Mucosa of gallbladder (tissue), 1 donor: ENCODE data around the gene MTA2. TPM values are rescaled to one million over a fixed set of nuclear protein-coding genes. Genes with fewer than 3 reads are reported as not detected.
A peak's percentile ranks its signal among the peaks of the same experiment; 100 is the strongest.

Experiments used
- DNase-seq: peaks from one replicate; pipeline ENCODE4 v3.0.0-alpha.2; 2020; ENCODE audit warnings: low spot score
- total RNA-seq: library from RNA; stranded (reverse); gene quantifications from one replicate; pipeline ENCODE4 v1.2.1, GENCODE V29; 2021
- donor health status: DM: no; HTN: no; CAD: no.

MTA2 gene
- total RNA-seq, 1 donor from 2014 or later, result 87.6 TPM

DNA sequence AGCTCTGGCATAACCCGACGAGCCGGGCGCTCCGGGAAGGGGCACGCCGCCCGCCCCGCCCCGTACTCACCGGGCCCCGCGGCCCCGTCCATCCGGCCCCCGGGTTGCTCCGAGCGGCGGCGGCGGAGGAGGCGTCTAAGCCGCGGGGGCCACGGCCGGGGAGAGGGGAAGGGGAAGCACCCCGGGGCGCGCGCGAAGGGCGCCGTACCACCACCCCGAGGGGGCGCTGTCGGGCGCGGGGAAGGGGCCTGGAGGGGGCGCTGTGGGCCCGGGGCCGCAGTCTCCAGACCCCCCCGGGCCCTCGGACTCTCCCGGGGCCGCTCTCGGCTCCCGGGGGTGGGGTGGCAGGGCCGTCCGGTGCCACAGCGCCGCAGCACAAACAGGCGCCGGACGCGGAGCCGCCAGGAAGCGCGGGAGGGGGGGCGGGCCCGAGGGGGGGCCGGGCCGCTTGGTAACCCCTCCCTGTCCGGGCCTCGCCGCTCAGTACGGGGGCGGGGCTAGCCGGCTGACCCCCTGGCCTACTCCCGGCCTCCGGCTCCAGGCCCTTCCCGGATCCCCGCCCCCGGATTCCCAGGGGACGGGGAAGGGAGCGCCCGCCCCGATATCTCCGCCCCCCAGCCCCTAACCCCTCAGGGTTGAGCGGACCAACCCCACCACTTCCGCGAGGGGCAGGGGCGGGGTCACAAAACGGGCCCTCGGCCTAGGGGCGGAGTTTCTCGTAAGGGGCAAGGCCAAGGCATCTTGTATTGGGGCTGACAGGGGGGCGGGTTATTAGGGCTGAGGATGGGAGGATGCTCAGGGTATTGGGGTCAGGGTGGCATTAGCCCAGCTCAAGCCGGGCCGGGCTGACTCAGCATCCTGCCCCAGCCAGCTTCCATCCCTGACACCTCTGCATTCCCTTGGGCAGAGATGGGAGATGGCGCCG, 11.0 kb upstream of the MTA2 start, which contains the start of the genes EML3 and ROM1:
Gene EML3 (minus strand): TSS at position 410 of the 925 bp plus-strand sequence. CDS start 318 bp downstream, at position 92.
Gene ROM1 (plus strand): TSS at position 892 of the 925 bp plus-strand sequence. CDS start 25 bp downstream, at position 917.
- DNase-seq, result peak; percentile 81

DNA sequence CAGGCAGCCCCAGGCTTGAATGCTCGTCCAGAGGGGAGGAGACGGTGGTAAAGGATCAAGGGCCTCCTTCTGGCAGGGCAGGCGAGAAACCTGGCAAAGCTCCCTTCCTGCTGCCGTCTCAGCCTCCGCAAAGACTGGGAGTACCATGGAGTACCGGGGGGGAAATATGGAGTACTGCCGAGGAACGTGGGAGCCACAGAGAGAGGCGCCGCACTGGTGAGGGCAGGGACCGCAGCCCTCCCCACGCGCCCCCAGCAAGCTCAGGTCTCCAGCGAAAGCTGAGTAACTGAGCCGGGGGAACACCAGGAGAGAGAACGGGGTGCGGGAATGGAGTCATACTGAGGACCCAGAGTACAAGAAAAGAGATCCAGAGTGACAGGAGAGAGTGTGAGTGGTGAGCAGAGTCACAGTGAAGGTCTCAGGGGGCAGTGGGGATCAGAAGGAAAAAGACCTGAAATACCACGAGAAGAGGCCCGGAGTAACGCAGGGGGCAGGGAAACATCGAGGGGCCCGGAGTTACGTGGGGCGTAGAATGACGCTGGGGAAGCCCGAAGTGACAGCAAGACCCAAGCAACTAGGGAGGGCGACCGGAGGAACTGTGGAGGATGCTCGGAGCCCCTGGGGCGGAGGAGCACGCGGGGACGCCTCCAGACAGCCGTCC, 10.2 kb upstream of the MTA2 start:
- no peak for DNase-seq

DNA sequence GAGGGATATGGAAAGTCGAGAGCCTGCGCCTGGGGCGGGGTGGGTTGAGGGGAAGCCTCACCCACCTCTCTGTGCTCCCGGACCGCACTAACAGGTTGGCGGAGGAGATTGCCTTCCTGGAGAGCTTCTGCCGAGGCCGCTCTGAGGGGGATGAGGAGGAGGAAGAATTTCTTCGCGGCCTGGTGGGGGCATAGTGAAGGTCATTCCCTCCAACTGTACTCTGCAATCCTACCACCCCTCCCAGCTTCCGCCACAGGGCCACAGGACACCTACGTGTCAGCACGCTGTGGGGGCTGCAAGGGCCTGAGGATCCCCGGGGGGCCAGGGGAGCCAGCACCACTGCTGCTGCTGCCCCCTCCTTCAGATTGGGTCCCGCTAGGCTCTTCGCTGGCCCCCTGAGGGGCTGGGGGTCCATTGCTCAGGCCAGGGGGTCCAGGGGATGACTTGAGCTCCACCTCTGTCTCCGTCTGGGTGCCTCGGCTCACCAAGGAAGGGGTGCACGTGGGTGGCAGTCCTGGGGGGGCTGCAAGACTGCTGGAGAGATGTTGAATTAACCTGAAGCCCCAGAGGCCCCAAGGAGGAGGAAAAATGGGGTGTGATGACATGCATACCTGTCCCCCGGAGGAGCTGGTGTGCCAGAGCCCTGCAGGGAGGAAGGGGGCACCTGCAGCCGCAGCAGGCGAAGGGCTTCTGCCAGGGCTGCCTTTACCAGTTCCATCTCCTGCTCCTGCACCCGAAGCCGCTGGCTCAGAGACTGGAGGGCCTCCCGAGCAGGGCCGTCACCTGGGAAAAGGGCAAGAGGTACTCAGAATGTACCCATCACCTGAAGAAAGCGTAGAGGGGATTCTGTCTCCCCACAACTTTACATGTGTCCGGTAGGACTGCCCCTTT, 9.4 kb upstream of the MTA2 start:
- DNase-seq, result no peak

DNA sequence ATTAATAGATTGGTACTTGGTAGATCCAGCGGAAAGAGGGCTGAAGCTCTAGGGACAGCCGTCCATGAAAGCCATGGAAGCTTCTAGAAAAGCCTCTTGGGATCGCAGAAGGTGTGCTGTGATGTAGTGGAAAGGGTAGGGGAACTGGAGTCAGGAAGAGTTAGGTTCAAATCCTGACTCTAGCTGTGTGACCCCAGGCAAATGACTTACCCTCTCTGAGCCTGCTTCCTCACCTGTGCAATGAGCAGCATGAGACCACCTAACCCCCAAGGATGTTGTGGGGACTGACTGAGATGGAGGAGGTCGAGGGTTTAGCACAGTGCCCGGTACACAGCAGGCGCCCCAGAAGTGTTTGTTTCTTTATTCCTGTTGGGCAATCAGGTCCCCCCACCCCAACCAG, 8.7 kb upstream of the MTA2 start:
- DNase-seq, result no peak

DNA sequence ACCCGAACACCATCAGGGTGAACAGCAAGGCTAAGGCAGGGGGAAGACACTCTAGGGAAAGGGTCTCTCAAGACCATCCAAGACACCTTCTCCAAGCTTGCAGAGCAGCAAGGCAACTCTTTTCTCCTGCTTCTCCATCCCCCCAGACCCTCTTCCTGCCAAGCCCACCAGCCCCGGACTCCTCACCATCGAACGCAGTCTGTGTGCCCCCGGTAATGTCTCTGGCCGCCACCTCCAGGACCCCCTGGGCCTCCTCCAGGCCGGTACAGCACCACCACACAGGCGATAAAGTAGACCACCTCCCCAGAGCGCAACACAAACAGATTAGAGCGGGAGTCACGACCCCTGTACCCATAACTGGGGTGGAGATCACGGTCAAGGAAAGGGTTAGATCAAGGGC, 7.1 kb upstream of the MTA2 start:
- DNase-seq, result no peak

DNA sequence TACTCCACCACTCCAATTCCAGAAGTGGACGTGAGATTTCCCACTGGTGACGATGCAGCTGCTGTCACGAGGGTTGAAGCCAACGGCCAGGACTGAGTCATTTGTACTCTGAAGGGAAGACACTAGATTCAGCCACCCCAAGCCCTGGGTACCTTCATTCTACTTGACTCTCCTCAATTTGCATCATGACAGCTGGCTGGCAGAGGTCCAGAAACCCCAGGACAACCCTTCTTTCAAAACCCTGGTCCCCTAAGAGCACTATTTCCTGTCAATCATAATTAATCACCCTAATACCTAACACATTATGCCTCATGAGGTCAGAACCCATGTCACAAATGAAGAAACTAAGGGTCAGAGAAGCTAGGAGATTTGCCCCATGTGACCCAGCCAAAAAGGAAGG, 6.0 kb upstream of the MTA2 start:
- DNase-seq, result no peak

DNA sequence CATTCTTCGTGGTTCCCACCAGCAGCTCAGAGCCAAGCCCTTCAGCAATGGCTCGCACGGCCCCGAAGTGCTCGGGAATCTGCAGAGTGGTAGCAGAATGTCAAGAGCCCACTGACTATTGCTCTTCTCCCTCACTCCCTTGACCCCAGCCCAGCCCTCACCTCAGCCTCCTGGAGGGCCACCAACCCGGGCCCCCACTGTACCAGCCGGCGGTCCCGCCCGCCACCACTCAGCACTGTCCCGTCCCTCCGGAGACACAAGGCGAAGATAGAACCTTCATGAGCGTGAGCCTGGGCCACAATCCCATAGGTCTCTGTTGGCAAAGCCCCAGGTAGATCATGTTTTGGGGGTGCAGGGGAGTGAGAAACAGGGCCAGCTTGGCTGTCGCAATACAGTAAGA, 4.2 kb upstream of the MTA2 start:
- DNase-seq, result no peak

DNA sequence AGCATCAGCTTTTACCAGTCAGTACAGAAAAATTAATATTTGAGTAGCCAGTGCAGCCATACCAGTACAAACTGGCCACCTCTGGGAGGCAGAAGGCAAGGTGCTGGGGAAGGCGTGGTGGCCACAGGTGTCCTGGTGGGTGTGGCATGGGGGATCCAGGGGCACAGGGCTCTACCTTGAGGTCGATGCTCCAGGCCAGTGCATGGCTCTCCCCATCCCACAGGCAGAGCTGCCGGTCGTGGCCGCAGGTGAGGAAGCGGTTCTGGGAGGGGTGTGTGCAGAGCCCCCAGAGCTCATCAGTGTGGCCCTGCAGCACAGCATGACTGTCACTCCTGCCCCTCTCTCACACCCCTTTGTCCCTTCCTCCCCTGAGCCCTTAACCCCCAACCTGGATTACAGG, 3.8 kb upstream of the MTA2 start:
- DNase-seq, result no peak

DNA sequence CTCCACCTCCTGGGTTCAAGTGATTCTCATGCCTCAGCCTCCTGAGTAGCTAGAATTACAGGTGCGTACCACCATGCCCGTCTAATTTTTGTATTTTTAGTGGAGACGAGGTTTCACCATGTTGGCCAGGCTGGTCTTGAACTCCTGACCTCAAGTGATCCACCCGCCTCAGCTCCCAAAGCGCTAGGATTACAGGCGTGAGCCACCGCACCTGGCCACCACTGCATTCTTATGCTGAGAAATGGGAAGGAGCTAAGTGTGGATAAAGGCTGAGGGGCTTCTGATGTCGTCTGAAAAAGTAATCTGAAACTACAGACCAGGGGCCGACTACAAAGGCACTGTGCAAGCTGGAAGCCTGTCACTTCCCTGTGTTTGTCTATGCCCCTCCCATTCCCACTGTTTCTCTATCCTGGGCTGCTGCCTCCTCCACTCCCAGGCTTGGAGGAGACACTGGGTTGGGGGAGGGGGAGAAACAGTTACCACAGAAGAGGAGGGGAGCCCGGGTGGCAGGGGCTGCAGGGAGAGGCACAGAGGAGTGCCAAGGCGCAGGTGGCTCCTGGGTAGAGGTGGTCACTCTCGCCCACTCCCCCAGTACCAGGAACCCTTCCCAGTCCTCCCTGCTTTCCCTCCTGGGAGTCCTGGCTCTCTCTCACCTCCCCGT, 2.9 kb upstream of the MTA2 start:
- DNase-seq, result no peak

DNA sequence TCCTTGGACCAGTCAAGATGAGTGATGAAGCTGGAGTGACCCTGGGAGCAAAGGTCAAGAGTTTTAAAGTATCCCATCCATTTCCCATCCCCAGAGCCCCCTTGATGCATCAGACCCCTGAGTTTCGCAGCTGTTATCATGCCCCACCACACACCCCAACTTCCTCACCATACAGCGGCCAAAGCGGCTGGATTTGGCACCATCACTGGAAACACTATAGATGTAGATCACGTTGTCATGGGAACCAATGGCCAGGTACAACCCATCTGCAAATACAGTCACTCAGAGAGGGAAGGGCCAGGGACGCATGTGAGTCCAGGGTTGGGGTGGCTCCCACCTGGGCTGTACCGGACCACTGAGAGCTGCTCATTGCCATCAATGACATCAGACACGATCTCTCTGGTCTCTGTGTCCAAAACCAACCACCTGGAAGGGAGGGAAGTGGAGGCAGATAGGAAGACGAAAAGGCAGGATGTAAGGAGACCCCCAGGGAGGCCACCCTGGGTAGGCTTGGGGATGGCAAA, 2.2 kb upstream of the MTA2 start:
- no peak for DNase-seq

DNA sequence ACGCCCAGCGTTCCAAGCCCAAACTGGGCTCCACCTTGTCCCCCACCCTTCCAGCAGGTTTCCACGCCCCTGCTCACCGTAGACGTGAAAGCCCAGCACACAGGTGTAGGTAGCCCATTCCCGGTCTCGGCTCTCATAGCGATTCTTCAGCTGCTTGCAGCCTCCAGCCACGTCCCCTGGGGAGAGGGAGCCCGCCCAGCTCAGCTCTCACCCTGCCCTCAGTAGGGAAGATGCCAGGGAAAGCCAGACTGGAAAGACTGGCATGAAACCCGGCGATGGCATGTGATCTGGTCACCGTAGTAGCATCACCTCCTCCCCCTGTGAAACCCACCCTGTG, 1.4 kb upstream of the MTA2 start:
- no peak for DNase-seq

DNA sequence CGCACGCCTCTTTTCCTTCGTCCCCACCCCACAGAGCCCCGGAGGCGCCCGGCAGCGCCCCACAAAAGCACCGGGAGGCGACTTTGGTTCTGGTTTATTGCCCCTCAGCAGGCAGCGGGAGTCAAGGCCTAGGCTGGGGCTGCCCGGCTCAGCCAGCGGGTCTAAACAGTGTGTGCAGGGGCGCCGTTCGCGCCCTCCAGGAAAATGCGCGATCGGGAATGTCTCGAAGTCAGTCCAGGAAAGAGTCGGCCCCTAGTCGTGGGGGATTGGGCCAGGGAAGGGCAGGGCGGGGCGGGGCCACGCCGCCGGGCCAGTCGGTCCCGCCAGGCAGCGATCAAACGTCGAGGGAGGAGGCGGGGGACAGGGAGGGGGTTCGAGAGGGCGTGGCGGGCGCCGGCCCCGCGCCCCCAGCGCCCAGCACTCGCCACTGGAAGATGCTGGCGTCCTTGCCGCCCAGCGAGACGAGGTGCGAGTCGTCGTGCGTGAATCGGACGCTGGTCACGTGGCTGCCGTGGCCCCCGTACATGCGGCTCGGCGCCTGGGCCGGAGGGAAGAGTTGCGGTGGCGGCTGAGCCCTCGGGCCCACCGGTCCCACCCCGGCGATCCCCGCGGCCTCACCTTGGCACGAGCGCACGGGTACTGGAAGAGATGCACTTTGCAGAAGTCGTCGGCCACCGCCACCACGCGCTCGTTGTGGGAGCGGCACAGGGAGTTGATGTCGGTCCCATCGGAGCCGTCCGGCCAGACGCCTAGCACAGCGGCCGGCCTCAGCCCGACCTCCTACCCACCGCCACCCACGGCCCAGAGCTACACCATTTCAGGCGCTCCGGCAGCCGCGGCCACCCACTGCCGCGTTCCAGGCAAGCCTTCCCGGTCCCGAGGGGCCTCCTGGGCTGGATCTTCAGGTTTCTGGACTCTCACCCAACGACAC, 741 bp upstream of the MTA2 start:
- peak; percentile 59 for DNase-seq

DNA sequence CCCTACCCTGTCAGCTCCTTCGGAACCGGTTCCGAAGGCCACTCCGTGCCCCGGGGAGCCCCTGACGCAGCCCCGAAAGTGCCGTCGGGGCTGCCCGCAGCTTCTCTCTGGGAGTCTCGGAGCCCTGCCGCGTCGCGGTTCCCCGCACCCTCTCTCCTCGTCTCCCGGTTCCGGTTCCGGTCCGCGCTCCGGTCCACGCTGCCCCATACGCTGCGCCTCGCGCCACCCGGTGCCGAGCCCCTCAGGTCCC, 618 bp downstream of the MTA2 start:
- DNase-seq, result peak; percentile 39

DNA sequence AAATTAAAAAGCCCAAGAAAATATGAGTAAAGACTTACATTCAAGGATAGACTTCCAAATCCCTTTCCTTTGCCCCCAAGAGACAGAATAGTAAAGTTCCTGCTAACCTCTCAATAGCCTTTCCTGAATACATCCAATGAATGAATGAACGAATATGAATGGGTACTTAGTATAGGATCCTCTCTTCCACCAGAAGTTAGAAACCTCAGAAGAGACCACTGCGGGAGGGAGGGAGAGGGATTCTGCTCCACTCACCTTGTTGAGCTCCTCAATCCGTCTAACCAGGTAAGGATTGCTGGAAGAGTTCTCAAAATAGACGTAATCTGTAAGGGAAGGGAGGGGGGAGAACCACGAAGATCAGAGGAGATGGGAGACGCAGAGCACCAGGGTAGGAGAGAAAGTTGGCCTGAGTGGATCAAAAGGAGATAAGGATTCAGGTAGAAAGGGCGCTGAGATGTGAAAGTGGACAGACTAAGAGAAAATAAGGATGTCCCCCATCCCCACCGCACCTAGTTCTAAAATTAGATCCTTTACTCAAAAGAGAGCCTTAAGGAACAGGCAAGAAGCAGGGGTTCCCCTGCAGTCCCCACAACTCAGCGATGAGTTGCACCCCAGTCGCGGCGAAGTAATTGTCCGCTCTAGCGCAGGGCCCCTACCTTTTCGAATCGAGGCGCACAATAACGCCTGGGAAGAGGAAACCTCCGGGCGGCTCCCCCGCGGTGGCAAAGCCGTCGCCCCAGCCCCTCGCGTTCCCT, 1.1 kb downstream of the MTA2 start:
- no peak for DNase-seq

DNA sequence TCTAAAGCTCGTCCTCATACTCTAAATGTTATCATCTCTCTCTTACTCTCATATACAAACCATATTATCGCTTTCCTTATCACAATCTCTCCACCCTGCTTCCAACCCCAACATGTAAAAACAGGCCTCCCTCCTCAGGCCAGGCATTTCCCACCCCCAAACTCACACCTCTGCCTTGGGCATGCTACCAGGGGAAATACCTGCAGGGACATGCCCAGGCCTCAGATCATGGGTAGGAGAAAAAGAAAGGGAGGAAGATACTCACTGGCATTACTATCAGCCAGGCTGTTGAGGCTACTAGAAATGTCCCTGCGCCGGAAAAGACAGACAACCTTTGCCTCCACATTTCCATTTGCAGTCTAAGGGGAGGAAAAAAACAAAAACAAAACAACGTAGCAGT, 1.8 kb downstream of the MTA2 start:
- no peak for DNase-seq

DNA sequence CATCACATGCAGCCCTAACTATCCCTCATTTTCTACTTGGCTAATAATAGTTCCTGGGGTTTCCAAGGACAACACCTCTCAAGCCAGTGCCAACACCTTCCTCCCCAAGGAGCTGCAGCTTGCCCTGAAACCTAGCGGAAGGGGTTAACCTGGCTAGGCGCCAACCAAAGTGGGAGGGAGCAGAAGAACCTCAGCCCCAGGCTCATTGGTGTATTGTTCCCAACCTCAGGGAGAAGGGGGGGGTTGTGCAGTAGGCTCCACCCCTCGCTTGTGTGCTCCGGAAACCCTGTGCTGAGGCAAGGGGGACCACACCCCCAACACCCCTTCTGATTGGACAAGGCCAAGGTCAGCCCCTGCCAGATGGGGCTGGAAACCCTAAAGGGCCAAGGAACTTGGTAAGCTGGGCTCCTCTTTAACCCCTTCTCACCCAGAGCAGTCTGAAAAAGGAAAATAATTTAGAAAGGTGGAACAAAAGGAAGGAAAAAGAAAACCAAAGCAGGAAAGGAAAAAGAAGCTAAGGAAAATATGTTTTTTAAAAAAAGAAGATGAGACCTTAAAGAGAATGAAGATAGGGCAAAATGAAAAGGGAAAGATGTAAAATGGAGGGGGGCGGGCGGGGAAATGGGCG, 2.5 kb downstream of the MTA2 start:
- peak; percentile 93 for DNase-seq

DNA sequence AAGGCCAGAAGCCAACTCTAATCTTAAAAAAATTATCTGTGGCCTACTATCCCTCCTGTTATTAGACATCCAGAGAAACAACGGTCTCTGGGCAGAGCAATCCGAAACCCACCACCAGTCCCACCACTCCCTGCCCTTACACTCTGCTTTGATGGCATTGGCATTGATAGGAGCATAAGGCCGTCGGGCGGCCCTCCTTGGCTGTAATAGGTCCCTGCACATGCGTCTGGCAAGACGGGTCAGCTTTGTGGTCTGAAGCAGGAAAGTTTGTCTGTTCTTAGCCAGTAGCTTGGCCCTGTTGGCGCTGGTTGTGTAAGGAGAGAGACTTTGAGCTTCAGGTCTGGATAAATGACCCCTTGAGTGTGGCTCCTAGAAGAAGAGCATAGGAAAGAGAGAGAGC, 6.5 kb downstream of the MTA2 start:
- no peak for DNase-seq

DNA sequence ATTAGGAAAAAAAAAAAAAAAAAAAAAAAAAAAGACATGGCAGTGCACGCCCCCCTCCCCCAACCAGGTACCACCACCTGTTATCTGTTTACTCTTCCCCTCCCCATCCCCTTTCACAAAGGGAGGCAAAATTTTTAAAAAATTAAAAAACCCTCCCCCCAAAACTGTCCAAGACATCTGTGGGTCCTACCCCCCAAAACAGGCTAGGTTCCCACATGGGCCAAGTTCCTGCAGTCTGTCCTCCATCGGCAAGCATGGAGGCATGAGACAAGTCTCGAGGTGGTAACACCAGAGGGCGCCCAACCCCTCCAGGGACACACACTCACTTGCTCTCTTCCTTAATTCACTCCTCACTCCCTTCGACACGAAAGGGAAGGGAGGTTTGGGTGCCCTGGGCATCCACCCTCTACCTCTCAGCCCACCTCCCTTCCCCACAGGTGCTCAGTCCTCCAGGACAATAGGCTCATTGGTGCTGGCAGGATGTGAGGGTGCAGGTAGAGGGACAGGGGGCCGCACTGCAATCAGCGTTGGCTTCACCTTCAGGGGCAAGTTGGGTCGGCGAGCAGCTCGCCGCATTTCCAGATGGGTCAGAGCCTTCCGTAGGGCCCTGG, 8.1 kb downstream of the MTA2 start:
- peak; percentile 84 for DNase-seq

DNA sequence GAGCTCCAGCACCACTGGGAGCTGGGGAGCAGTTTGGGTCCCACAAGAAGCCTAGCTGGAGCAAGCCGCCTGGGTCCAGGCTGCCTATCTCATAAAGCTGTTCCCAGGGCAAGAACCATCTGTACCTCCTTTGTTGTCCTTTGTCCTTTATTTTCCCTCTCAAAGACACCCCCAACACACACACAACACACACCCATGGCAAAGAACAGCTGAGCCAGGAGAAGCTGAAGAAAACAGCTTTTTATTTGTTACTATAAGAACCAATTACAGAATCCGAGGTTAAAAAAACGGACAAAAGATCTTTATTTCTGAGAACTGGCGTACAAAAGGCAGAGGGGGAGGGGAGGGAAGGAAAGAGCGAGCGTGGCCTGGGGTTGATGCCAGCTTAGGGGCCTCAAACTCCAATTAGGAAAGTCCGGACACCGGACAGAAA, 8.7 kb downstream of the MTA2 start:
- DNase-seq, result no peak
